Measurements from ENCODE around the gene INTS3. TPM values are rescaled to one million over a fixed set of nuclear protein-coding genes. Genes with fewer than 3 reads are reported as not detected.

INTS3 gene
- total and polyA plus RNA-seq, 9 of the 15 experiments (the other 6 are each of a cell fraction or from before 2014, with no cell fraction given), result 6.3 to 24.1 (median 14.3) TPM

DNA sequence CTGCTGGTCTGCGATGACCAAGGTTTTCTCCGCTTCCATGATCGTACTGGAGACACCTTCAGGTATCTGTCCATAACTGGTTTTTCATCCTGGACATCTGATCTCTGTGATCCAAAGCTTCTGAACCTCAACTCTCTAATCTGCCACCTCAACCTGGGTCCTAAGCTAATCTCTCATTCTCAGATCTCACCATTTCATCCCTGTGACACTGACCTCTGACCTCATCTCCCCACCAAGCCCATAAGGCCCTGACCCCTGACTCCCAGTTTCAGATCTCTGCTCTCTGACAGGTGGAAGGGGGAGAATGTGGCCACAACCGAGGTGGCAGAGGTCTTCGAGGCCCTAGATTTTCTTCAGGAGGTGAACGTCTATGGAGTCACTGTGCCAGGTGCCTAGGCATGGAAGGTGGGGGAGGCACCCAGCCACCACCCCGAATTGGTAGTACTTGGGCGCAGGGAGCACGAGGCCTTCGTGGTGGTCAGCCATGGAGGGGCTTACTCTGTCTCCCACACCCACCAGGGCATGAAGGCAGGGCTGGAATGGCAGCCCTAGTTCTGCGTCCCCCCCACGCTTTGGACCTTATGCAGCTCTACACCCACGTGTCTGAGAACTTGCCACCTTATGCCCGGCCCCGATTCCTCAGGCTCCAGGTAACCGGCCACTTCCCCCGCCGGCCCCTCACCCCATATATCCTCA, 51.1 kb downstream of the INTS3 start (continued):
- TF ChIP-seq, protein P1, sequence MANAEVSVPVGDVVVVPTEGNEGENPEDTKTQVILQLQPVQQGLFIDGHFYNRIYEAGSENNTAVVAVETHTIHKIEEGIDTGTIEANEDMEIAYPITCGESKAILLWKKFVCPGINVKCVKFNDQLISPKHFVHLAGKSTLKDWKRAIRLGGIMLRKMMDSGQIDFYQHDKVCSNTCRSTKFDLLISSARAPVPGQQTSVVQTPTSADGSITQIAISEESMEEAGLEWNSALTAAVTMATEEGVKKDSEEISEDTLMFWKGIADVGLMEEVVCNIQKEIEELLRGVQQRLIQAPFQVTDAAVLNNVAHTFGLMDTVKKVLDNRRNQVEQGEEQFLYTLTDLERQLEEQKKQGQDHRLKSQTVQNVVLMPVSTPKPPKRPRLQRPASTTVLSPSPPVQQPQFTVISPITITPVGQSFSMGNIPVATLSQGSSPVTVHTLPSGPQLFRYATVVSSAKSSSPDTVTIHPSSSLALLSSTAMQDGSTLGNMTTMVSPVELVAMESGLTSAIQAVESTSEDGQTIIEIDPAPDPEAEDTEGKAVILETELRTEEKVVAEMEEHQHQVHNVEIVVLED (CRISPR knock-in tag; IDR thresholded peaks at IDR 0.05), result no peak
- TF ChIP-seq HDAC1 (IDR thresholded peaks at IDR 0.05) (peak in 1 of 2 experiments; percentile 67; a peak in 2 of 4 replicates), CUX1 (CRISPR knock-in tag; IDR thresholded peaks at IDR 0.05) (no peak), FOSL1 (tag; conservative IDR thresholded peaks at IDR 0.05) (peak; percentile 23; the same call in 1 of the 2 replicates), CBFA2T2 (conservative IDR thresholded peaks at IDR 0.05) (peak; percentile 91), CTBP1 (IDR thresholded peaks at IDR 0.05; ENCODE audit: borderline replicate concordance) (peak; percentile 30; the same call in 1 of the 2 replicates), NCOR1 (IDR thresholded peaks at IDR 0.05) (peak; percentile 82), ESRRA (IDR thresholded peaks at IDR 0.05; ENCODE audit: borderline replicate concordance, low read depth) (peak; percentile 39; the same call in 1 of the 2 replicates), EGR1 (conservative IDR thresholded peaks at IDR 0.05) (no peak), SMAD4 (CRISPR knock-in tag; conservative IDR thresholded peaks at IDR 0.05) (0 out of 2 replicates have a peak, but pooled peaks have one; percentile 23), MLLT1 (IDR thresholded peaks at IDR 0.05) (0 out of 4 replicates have a peak, but pooled peaks of 1 of the 2 experiments have one; percentile 43), ZNF778 (CRISPR knock-in tag; IDR thresholded peaks at IDR 0.05) (no peak)
- TF ChIP-seq, protein P2, sequence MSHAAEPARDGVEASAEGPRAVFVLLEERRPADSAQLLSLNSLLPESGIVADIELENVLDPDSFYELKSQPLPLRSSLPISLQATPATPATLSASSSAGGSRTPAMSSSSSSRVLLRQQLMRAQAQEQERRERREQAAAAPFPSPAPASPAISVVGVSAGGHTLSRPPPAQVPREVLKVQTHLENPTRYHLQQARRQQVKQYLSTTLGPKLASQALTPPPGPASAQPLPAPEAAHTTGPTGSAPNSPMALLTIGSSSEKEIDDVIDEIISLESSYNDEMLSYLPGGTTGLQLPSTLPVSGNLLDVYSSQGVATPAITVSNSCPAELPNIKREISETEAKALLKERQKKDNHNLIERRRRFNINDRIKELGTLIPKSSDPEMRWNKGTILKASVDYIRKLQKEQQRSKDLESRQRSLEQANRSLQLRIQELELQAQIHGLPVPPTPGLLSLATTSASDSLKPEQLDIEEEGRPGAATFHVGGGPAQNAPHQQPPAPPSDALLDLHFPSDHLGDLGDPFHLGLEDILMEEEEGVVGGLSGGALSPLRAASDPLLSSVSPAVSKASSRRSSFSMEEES (CRISPR knock-in tag; IDR thresholded peaks at IDR 0.05), result no peak
- TF ChIP-seq, protein P3, sequence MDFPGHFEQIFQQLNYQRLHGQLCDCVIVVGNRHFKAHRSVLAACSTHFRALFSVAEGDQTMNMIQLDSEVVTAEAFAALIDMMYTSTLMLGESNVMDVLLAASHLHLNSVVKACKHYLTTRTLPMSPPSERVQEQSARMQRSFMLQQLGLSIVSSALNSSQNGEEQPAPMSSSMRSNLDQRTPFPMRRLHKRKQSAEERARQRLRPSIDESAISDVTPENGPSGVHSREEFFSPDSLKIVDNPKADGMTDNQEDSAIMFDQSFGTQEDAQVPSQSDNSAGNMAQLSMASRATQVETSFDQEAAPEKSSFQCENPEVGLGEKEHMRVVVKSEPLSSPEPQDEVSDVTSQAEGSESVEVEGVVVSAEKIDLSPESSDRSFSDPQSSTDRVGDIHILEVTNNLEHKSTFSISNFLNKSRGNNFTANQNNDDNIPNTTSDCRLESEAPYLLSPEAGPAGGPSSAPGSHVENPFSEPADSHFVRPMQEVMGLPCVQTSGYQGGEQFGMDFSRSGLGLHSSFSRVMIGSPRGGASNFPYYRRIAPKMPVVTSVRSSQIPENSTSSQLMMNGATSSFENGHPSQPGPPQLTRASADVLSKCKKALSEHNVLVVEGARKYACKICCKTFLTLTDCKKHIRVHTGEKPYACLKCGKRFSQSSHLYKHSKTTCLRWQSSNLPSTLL (IDR thresholded peaks at IDR 0.05), result no peak
- TF ChIP-seq, protein P4, sequence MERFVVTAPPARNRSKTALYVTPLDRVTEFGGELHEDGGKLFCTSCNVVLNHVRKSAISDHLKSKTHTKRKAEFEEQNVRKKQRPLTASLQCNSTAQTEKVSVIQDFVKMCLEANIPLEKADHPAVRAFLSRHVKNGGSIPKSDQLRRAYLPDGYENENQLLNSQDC (CRISPR knock-in tag; IDR thresholded peaks at IDR 0.05), result no peak

All from K562 (cell line).